ENCODE measurements around the gene CIB4.
"Not testable (repeated sequence)": the region's sequence is repeated elsewhere in the genome, so short reads cannot be mapped to it uniquely, and the experiment has no call there.

CIB4 gene

GRCh38 chr2:26666671-26667070, 25.5 kb upstream of the CIB4 start:
- no peak for DNase-seq

GRCh38 chr2:26665296-26665695, 24.1 kb upstream of the CIB4 start:
- DNase-seq = not testable (repeated sequence)

- no peak for DNase-seq
These were observed 19.3 kb upstream of the CIB4 start for GRCh38 chr2:26660363-26660962.

- DNase-seq = no peak
These were observed 17.7 kb upstream of the CIB4 start for GRCh38 chr2:26658691-26659346.

GRCh38 chr2:26657265-26657664, 16.1 kb upstream of the CIB4 start:
- no peak for DNase-seq

- DNase-seq = no peak
These were observed 14.5 kb upstream of the CIB4 start for GRCh38 chr2:26655611-26656195.

- DNase-seq = not testable (repeated sequence)
These were observed 14.0 kb upstream of the CIB4 start for GRCh38 chr2:26655120-26655519.

GRCh38 chr2:26654061-26654340, 12.8 kb upstream of the CIB4 start:
- DNase-seq = no peak

GRCh38 chr2:26653207-26654060, 12.3 kb upstream of the CIB4 start:
- no peak for DNase-seq

- no peak for DNase-seq
These were observed 11.3 kb upstream of the CIB4 start for GRCh38 chr2:26652361-26653041.

- DNase-seq = no peak
These were observed 10.6 kb upstream of the CIB4 start for GRCh38 chr2:26651799-26652198.

- no peak for DNase-seq
These were observed 10.3 kb upstream of the CIB4 start for GRCh38 chr2:26651470-26651771.

- DNase-seq = no peak
These were observed 9.7 kb upstream of the CIB4 start for GRCh38 chr2:26650713-26651469.

GRCh38 chr2:26649992-26650712, 9.0 kb upstream of the CIB4 start:
- DNase-seq = no peak

GRCh38 chr2:26649322-26649721, 8.2 kb upstream of the CIB4 start:
- no peak for DNase-seq

GRCh38 chr2:26648516-26648915, 7.3 kb upstream of the CIB4 start:
- no peak for DNase-seq

- no peak for DNase-seq
These were observed 6.8 kb upstream of the CIB4 start for GRCh38 chr2:26647981-26648380.

- no peak for DNase-seq
These were observed 6.0 kb upstream of the CIB4 start for GRCh38 chr2:26646986-26647672.

GRCh38 chr2:26645762-26646161, 4.6 kb upstream of the CIB4 start:
- DNase-seq = no peak

- DNase-seq = no peak
These were observed 3.1 kb upstream of the CIB4 start for GRCh38 chr2:26644188-26644835.

GRCh38 chr2:26642429-26642828, 1.3 kb upstream of the CIB4 start:
- DNase-seq = no peak

Data from effector CD4-positive, alpha-beta T cell (primary cell).